GM21367 (cell line): ENCODE measurements around the gene FMN1.

ENCODE experiments used
- ATAC-seq: cut with Tn5 transposase; IDR thresholded peaks from one replicate; pipeline ENCODE4 v1.9.1; 2021; ENCODE audit not compliant: unreplicated experiment

The FMN1 gene

DNA sequence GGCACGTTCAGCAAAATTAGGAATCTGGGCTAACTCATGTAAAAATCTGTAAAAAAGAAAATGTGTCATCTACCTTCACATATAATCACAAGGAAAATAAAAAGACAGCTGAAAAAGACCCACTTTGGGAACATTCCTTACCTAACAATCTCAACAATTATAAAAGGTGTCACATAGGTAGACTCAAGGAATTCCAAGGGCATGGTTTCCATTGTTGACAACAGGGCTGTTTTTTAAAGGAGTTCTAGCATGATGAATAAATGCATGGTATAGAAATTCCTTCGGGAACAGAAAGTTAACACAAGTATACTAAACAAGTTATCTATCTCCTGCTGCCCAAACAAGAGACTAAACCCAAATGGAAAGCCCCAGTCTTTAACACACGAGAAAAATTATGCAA is 292.5 kb downstream of the FMN1 start:
- no peak for ATAC-seq

- no peak for ATAC-seq
These were observed 293.3 kb downstream of the FMN1 start for GRCh38 chr15:32901192-32901591.

- ATAC-seq = no peak
These were observed 295.4 kb downstream of the FMN1 start for GRCh38 chr15:32899126-32899596.

DNA sequence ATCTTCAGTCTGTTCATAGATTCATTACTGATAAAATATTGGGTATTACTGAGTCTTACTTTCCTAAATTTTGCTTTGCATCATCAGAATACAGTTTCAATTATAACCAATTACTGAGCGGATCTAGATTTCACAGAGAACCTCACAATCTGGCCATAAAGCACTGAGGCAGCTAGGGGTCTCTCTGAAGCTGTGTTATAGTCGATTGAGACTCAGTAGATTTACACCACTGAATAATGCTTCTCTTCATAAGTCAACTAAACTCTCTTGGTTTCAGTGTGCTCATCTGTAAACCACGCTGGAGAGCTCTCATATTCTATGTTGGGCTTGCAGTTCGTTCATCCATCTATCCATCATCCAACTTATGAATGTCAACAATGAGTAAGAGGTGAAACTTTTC is 296.1 kb downstream of the FMN1 start:
- no peak for ATAC-seq

DNA sequence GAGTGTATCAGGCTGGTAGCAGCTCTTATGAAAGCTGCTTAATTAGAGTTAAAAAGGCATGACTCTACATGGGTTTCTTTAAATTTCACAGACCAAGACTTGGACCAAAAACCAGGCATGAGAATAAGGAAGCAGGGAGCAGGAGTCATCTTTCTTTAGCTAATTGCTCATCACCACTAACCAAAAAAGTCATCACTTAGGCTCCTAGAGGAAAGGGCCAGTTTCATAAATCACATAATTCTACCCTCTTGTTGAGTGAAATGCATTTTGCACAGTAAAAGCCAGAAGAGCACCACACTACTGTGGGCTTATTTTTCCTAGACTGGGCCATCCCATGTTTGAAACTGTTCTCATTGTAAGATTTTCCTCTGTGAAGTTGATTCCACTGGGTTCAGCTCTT is 301.1 kb downstream of the FMN1 start:
- no peak for ATAC-seq

DNA sequence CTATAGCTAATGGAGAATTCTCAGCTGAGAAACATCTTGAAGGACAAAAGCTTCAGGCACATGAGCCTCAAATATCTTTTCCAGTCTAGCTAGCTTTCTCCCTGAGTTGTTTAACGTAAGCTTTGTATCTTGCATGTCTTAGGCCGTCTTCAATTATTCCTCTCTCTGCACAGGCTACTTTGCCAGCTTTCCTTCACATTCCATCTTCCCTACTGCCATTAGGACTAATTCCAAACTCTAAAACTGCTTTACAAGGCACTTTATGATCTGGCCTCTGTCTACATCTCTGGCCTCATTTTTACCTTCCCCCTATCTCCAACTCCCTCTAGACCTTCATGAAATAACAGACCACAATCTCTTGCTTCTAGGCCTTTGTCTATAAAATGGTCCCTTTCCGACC is 305.3 kb downstream of the FMN1 start:
- ATAC-seq = no peak

GRCh38 chr15:32888221-32888761 is 306.2 kb downstream of the FMN1 start:
- no peak for ATAC-seq

DNA sequence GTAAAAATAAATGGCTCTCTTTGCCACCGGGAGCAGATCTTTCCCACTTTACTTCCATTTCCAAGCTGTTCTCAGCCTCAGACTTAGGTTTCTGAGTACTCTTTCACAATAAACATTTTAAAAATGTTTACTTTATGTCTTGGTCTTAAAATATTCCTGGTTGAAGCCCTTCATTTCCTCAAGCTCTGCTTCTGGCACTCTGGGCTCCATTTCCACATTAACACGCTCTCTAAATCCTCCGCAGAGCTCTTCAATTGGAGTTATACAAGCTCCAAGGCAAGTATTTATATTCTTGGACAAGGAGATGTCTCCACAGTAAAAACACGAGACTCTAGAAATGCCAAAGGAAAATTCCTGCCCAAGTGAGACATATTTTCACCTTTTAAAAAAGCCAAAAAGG is 307.4 kb downstream of the FMN1 start:
- no peak for ATAC-seq

- ATAC-seq = no peak
These were observed 308.1 kb downstream of the FMN1 start for GRCh38 chr15:32886459-32886858.

GRCh38 chr15:32885713-32886112 is 308.8 kb downstream of the FMN1 start:
- ATAC-seq = no peak

DNA sequence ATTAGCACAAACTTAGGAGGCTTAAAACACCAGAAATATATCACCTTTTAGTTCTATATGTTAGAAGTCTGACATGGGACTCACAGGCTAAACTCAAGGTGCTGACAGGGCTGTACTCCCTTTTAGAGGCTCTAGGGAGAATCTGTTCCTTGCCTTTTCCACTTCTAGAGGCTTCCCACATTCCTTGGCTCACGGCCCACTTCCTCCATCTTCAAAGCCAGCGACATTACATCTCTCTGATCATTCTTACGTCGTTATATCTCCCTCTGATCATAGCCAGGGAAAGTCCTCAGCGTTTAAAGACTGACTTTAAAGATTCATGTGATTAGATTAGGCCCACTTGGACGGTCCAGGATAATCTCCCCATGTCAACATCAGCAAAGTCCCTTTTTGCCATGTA is 310.4 kb downstream of the FMN1 start:
- no peak for ATAC-seq

- no peak for ATAC-seq
These were observed 311.6 kb downstream of the FMN1 start for GRCh38 chr15:32882955-32883354.

GRCh38 chr15:32881528-32881927 is 313.0 kb downstream of the FMN1 start:
- ATAC-seq = no peak

- ATAC-seq = no peak
These were observed 313.9 kb downstream of the FMN1 start for GRCh38 chr15:32880642-32881041.

DNA sequence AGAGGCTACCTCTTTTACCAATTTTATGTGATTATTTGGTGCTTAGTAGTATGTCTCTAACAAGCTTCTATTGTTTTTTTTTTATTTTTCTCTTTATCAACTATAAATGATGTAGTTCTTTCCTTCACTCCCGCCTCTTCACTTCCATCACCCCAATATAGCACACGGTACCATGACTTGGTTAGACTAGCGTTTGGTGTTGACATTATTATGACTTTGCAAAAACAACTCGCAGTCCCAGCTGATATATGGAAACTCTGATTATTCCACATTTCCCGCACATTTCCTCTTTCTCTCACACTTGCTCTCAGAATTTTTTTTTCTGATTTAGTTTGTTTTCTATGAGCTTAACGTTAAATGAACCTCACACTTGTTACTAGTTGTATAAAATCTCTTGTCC is 314.5 kb downstream of the FMN1 start:
- no peak for ATAC-seq

- ATAC-seq = no peak
These were observed 315.4 kb downstream of the FMN1 start for GRCh38 chr15:32878869-32879805.

DNA sequence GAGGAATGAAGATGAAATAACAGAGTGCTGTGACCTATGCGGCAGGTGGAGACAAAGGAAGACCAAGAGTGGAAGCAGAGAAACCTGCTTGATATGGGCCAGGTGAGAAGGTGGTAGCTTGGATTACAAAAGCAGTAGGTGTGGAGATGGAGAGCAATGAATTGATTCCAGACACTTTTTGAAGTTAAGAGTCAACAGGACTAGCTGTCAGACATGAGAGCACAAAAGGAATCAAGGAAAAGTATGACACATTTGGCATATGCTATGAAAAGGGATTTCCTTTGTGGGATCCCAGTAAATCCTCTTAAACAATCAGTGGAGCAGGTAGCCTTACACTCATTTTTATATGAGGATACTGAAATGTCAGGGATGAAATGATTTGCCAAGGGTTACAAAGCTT is 316.2 kb downstream of the FMN1 start:
- ATAC-seq = no peak

DNA sequence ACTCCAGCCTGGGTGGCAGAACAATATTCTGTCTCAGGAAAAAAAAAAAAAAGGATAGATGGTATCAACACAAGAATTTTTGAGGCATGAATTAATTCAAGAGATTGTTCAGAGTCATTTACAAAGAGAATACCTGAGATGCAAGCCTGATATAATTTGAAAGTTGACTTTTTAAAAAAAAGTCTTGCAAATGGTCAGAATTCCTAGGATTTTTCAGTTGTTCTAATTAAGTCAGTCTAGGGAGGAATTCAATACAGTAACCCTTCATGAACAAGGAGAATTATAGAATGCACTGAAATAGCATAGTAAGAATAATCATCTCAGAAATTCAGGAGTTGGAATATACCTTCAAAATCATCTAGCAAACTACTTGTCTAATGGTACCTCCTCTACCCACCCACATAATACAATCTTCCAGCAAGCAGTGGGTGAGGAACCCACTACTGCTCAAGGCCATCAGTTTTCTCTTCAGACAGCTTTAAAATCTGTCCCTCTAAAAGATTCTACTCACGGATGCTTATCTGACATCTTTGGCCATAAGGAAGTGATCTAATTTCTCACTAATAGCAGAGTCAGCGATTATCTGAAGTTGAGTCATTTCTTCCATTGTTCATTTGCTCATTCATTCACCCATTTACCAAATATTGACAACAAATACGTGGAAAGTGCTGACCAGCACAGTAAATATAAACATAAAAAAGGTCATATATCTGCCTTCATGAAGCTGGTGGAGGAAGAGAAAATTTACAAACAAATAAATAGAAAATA is 317.1 kb downstream of the FMN1 start:
- ATAC-seq = no peak

GRCh38 chr15:32873284-32874114 is 321.0 kb downstream of the FMN1 start:
- ATAC-seq = no peak

- no peak for ATAC-seq
These were observed 321.8 kb downstream of the FMN1 start for GRCh38 chr15:32872621-32873283.
